GM21423 (cell line): ENCODE results near the gene ERBB3.
A peak's percentile ranks its signal among the peaks of the same experiment; 100 is the strongest.
"Not testable (repeated sequence)": the region's sequence is repeated elsewhere in the genome, so short reads cannot be mapped to it uniquely, and the experiment has no call there.

Source experiments
- ATAC-seq: cut with Tn5 transposase; IDR thresholded peaks from one replicate; pipeline ENCODE4 v1.9.1; 2021; ENCODE audit warnings: mild to moderate bottlenecking, moderate library complexity; ENCODE audit not compliant: unreplicated experiment

ERBB3 gene

GRCh38 chr12:56079723-56080555 lies at the start of gene ERBB3:
TSS of gene ERBB3 (plus strand) at chr12:56080165. CDS start at chr12:56080301, 136 bp downstream.
- ATAC-seq, result no peak

DNA sequence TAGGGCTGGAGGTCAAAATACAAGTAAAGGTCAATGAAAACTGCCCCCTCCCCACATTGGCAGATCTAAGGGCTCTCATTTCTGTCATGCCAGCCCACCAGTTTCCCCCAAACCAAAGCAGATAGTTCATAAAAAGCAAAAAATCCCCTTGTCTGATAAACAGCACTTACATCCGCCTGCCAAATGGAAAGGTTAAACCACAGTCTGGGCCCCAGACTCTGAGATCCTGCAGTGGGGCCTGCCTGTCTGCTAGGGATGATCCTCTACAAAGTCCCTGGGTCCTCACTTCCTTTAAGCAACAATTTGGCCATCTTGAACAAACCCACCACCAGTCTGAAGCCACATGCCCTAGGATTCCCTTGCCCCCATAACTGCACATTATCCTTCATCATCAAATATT lies 48.0 kb upstream of the ERBB3 start:
- ATAC-seq, result no peak

- no peak for ATAC-seq
Measured at GRCh38 chr12:56034586-56035332, 45.2 kb upstream of the ERBB3 start.

DNA sequence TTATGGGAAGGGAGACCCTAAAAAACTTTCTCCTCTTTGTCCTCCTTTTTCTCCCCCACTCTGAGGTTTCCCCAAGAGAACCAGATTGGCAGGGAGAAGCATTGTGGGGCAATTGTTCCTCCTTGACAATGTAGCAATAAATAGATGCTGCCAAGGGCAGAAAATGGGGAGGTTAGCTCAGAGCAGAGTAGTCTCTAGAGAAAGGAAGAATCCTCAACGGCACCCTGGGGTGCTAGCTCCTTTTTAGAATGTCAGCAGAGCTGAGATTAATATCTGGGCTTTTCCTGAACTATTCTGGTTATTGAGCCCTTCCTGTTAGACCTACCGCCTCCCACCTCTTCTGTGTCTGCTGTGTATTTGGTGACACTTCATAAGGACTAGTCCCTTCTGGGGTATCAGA lies 42.8 kb upstream of the ERBB3 start:
- no peak for ATAC-seq

- no peak for ATAC-seq
Measured at GRCh38 chr12:56038022-56038655, 41.8 kb upstream of the ERBB3 start.

- no peak for ATAC-seq
Measured at GRCh38 chr12:56040151-56040550, 39.8 kb upstream of the ERBB3 start.

DNA sequence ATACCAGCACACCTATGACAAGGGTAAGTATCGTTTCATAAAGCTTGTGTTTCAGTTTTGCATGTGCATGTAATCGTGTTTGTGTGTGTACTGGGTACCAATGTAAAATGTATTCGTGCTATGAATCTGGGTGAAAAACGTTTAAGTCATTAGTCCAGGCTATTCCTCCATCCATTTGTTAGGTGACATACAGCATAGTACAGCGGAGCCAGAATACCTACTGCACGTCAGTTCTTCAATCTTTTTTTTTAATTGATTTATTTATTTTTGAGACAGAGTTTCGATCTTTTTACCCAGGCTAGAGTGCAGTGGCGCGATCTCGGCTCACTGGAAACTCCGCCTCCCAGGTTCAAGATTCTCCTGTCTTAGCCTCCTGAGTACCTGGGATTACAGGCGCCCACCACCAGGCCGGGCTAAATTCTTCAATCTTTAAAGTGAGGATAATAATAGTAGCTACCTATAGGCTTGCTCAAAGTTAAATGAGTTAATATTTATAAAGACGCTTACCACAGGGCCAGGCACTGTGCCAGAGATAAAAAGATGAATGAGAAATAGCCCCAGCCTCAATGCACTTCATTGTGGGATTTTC lies 38.9 kb upstream of the ERBB3 start:
- no peak for ATAC-seq

GRCh38 chr12:56041552-56042429 lies 38.2 kb upstream of the ERBB3 start, which contains the start of gene RPS26:
TSS of gene RPS26 (plus strand) at chr12:56041918. CDS start at chr12:56042167, 249 bp downstream.
- peak; percentile 96 for ATAC-seq

DNA sequence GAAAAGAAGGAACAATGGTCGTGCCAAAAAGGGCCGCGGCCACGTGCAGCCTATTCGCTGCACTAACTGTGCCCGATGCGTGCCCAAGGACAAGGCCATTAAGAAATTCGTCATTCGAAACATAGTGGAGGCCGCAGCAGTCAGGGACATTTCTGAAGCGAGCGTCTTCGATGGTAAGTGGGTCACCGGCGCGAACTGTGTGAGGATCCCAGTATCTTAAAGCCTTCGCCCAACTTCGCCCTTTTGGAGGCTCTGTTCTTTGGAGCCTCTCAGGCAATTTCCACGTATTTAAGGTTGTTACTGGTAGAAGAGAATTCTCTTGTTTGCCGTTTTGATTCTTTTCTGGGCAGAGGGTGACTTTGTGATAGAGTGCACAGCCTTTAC lies 37.5 kb upstream of the ERBB3 start:
- not testable (repeated sequence) for ATAC-seq

- ATAC-seq, result no peak
Measured at GRCh38 chr12:56042843-56043242, 37.1 kb upstream of the ERBB3 start.

DNA sequence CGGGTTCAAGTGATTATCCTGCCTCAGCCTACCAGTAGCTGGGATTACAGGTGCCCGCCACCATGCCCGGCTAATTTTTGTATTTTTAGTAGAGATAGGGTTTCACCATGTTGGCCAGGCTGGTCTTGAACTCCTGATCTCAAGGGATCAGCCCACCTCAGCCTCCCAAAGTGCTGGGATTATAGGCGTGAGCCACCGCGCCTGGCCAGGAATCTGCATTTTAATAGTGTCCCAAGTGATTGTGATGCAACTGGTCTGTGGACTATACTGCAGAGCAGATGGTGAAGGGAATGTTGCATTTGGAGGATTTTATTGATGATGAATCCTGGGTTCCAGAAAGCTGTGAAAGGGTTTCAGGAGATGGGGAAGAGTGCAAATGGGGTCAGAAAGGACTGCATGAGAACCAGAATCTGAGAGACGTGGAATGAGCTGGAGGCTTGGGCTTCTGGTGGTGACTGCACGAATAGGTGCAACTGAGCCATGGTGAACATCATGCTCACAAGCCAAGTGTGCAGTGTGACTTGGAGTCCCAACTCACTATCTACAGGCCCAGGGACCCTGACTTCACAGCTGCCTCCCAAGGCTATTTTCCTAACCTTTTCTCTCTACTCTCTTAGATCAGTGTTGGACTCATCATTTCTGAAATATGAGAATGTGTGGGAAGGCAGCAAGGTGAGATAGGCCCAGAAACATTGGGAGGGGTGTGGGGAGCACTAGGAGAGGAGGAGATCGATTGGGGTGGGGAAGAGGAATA lies 33.8 kb upstream of the ERBB3 start:
- no peak for ATAC-seq

DNA sequence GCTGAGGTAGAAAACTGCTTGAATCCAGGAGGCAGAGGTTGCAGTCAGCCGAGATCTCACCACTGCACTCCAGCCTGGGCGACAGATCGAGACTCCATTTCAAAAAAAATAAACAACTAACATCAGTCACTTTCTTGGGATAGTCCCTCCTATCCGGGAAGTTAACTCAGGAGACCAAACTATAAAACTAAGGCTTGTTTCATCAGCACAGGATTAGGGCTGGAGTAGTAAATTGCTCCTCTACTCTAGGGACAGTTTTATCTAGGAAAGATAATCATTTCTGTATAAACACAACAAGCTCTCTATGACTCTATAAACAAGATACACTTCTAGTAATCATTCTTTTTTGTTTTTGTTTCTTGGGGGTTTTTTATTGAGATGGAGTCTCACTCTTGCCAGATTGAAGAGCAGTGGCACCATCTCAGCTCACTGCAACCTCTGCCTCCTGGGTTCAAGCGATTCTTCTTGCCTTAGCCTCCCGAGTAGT lies 26.5 kb upstream of the ERBB3 start:
- ATAC-seq, result no peak

DNA sequence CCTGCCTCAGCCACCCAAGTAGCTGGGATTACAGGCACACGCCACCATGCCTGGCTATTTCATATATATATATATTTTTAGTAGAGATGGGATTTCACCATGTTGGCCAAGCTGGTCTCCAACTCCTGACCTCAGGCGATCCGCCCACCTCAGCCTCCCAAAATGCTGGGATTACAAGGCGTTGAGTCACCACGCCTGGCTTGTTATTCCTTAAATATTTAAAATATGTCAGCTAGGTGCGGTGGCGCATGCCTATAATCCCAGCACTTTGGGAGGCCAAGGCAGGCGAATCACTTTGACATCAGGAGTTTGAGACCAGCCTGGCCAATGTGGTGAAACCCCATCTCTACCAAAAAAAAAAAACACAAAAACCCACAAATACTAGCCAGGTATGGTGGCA lies 20.0 kb upstream of the ERBB3 start:
- not testable (repeated sequence) for ATAC-seq

DNA sequence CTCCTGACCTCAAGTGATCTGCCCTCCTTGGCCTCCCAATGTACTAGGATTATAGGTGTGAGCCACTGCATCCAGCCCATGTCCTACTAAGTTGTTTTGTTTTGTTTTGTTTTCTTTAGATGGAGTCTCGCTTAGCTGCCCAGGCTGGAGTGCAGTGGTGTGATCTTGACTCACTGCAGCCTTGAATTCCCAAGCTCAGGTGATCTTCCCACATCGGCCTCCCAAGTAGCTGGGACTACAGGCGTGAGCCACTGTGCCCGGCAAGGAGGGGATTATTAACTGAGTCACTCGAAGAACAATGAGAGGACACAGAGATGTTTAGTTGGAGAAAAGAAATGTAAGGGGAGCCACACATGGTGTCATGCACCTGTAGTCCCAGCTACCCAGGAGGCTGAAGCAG lies 18.0 kb upstream of the ERBB3 start:
- ATAC-seq, result no peak

DNA sequence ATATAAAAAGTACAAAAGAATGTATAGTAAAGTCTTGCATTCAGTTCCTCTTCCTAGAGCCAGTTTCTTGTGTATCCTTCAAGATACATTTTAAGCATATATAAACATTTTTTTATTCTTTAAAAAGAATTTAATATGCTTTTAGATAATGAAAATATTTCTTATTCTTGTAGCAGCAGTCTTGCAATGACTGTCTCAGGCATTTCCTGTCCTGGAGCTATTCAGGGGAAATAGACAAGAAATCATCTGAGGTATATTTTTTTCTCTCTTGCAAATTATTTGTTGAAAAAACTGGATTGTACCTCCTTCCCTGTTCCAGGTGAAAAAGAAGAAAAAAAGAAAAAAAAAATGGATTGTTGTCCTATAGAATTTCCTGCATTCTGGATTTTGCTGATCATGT lies 17.0 kb upstream of the ERBB3 start:
- no peak for ATAC-seq

GRCh38 chr12:56071648-56072047 lies 8.3 kb upstream of the ERBB3 start:
- no peak for ATAC-seq

GRCh38 chr12:56074396-56074795 lies 5.6 kb upstream of the ERBB3 start:
- no peak for ATAC-seq

DNA sequence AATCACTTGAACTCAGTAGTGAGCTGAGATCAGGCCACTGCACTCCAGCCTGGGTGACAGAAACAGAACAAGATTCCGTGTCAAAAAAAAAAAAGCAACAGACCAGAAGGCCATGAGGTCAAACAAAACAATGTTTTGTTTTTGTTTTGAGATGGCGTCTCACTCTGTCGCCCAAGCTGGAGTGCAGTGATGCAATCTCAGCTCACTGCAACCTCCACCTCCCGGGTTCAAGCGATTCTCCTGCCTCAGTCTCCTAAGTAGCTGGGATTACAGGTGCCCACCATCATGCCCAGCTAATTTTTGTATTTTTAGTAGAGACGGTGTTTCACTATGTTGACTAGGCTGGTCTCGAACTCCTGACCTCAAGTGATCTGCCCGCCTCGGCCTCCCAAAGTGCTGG lies 2.0 kb upstream of the ERBB3 start:
- ATAC-seq, result not testable (repeated sequence)

DNA sequence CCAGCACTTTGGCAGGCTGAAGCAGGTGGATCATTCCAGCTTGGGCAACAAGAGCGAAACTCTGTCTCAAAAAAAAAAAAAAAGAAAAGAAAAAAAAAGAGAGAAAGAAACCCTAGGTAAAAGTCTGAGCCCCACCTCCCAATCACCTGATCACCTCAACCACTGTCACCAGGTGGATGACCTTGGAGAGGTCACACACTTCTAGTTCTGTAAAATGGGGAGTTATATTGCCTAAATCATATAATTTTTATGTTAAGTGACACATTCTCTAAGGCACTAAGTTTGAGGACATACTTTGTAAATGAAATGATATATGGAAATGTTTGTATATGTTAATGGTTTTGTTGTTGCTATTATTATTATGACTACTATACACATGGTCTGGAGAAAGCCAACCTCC lies 1.5 kb upstream of the ERBB3 start:
- ATAC-seq, result no peak
